Measurements from ENCODE around the gene HTRA3. TPM values are rescaled to one million over a fixed set of nuclear protein-coding genes. Genes with fewer than 3 reads are reported as not detected.

HTRA3 gene
- total and polyA plus RNA-seq, 2 of the 8 experiments (the other 6 are each of a cell fraction or from before 2014, with no cell fraction given): 3.2 to 5.8 TPM

- peaks cover 1% of the 10 kb centered on the region; the same call in 1 of the 2 replicates for H3K23me2 ChIP-seq (ENCODE audit: low read depth, low read length)
- H2BK20ac ChIP-seq (ENCODE audit: low read length): no peak overlapping the region
- ChIA-PET POLR2A (ENCODE audit: partially characterized antibody) (interaction anchor here (1.0 kb wide), 1 partner anchor 19 kb away, joined by 3 read pairs; no protein-coding TSS in a partner anchor), CTCF (ENCODE audit: partially characterized antibody) (interaction anchor here (0.8 to 1.6 kb wide), 4 partner anchors 28 to 106 kb away, joined by 3 to 4 read pairs (median 4); no protein-coding TSS in a partner anchor)
- H2BK15ac ChIP-seq (ENCODE audit: low read length): no peak overlapping the region
- no peak overlapping the region for H3K18ac ChIP-seq (ENCODE audit: extremely low read depth, low read length)
- no peak overlapping the region for H3K27ac ChIP-seq (ENCODE audit: low read depth, low read length)
- no peak overlapping the region for H4K8ac ChIP-seq (ENCODE audit: extremely low read depth, insufficient read depth, low read length)
- peaks cover 0 to 12% (median 6%) of the 10 kb centered on the region in 4 experiments; a peak in 6 of 7 replicates for H3K4me1 ChIP-seq (replicated peaks in 1 of 4; ENCODE audit: control insufficient read depth in 3 of 4, insufficient read depth in 4 of 4, low read length in 3 of 4)
- H3K79me2 ChIP-seq (ENCODE audit: control insufficient read depth in 1 of 2, insufficient read depth in 2 of 2, low read length in 2 of 2): no peaks in the 10 kb centered on the region
- whole genome bisulfite sequencing, 2 experiments (ENCODE audit: extremely low coverage in 1 of 2, insufficient coverage in 1 of 2, insufficient read length in 1 of 2, insufficient replicate concordance in 2 of 2, low coverage in 1 of 2, low lambda C conversion rate in 2 of 2, missing lambda C conversion rate in 1 of 2): 82% methylated on average over 6 of the region's 6 CpGs; no CpG with 5 or more reads in 1 of the 2 experiments
- H4K91ac ChIP-seq (replicated peaks; ENCODE audit: insufficient read length, low read length): no peak overlapping the region
- H3K14ac ChIP-seq (ENCODE audit: insufficient read length): no peak overlapping the region
- FAIRE-seq: no peak
- no peak for DNase-seq (ENCODE audit: low read depth in 1 of 2, low spot score in 2 of 2)
- H2BK120ac ChIP-seq (replicated peaks; ENCODE audit: low read depth, low read length): no peak overlapping the region
- no peaks in the 10 kb centered on the region for H4K20me1 ChIP-seq (replicated peaks in 1 of 2; ENCODE audit: control insufficient read depth in 1 of 2, insufficient read depth in 2 of 2, low read length in 2 of 2)
- H3K4me2 ChIP-seq (ENCODE audit: insufficient read depth in 1 of 2, low read depth in 2 of 2, low read length in 2 of 2): no peak overlapping the region
- no peak overlapping the region for H2BK5ac ChIP-seq (ENCODE audit: low read depth, low read length)
- H3K56ac ChIP-seq (replicated peaks; ENCODE audit: insufficient read length, low read depth, low read length): no peak overlapping the region
- no peaks in the 10 kb centered on the region for H3K27me3 ChIP-seq (replicated peaks in 1 of 4; ENCODE audit: control insufficient read depth in 3 of 4, extremely low read depth in 1 of 4, insufficient read depth in 3 of 4, low read length in 3 of 4)
- no peak overlapping the region; the same call in 1 of the 2 replicates for H2BK12ac ChIP-seq (ENCODE audit: low read depth, low read length)
- no peak overlapping the region for H2AFZ ChIP-seq (ENCODE audit: low read length)
- H3K9ac ChIP-seq (replicated peaks in 1 of 4; ENCODE audit: extremely low read depth in 1 of 4, low read depth in 3 of 4, low read length in 3 of 4): no peak overlapping the region
- no peaks in the 10 kb centered on the region for H3K79me1 ChIP-seq (ENCODE audit: low read depth, low read length)
- no peak overlapping the region for H3K4ac ChIP-seq (replicated peaks; ENCODE audit: insufficient read length, low read depth, low read length)
- no peak overlapping the region for H2AK5ac ChIP-seq (ENCODE audit: low read depth, low read length)
- H3K4me3 ChIP-seq (ENCODE audit: extremely low read depth in 1 of 4, insufficient read depth in 2 of 4, low read depth in 3 of 4, low read length in 4 of 4): no peak overlapping the region
- no peak overlapping the region for H4K5ac ChIP-seq (ENCODE audit: insufficient read length, low read depth, low read length)
- no peak overlapping the region for H3K23ac ChIP-seq (ENCODE audit: insufficient read length)
- no peaks in the 10 kb centered on the region for H3K9me3 ChIP-seq (ENCODE audit: insufficient read depth in 2 of 2, low read depth in 1 of 2, low read length in 1 of 2)
- H3K36me3 ChIP-seq (ENCODE audit: control insufficient read depth in 2 of 4, insufficient read depth in 4 of 4, low read length in 3 of 4): no peaks in the 10 kb centered on the region
- no peak for TF ChIP-seq RXRA (IDR thresholded peaks at IDR 0.05; ENCODE audit: insufficient read depth, low read depth, low read length)
- TF ChIP-seq POLR2A (IDR thresholded peaks at IDR 0.05; ENCODE audit: control extremely low read depth in 1 of 2, low read depth in 2 of 2, low read length in 2 of 2): no peak
- TF ChIP-seq CHD2 (IDR thresholded peaks at IDR 0.05; ENCODE audit: low read length): no peak
- no peak for TF ChIP-seq JUN (IDR thresholded peaks at IDR 0.05; ENCODE audit: low read depth, low read length)
- TF ChIP-seq POU5F1 (IDR thresholded peaks at IDR 0.05; ENCODE audit: low read depth, low read length): no peak
- TF ChIP-seq GTF2F1 (IDR thresholded peaks at IDR 0.05; ENCODE audit: borderline replicate concordance, low read depth, low read length): no peak
- TF ChIP-seq ZNF274 (IDR thresholded peaks at IDR 0.05; ENCODE audit: borderline replicate concordance, extremely low read depth, low read length): no peak
- TF ChIP-seq CBX5 (IDR thresholded peaks at IDR 0.05; ENCODE audit: low read depth, low read length): no peak
- no peak for TF ChIP-seq ATF3 (IDR thresholded peaks at IDR 0.05; ENCODE audit: insufficient read depth, low read depth, low read length)
- no peak for TF ChIP-seq SP4 (IDR thresholded peaks at IDR 0.05; ENCODE audit: low read length)
These were observed 78.5 kb downstream of the HTRA3 start for GRCh38 chr4:8348071-8348470.

Data from H1 (cell line).